ENCODE measurements around the gene FAM20A. TPM values are rescaled to one million over a fixed set of nuclear protein-coding genes. Genes with fewer than 3 reads are reported as not detected.

FAM20A gene
- total and polyA plus RNA-seq, 9 of the 15 experiments (the other 6 are each of a cell fraction or from before 2014, with no cell fraction given): 0.07 TPM; not detected in 8

DNA sequence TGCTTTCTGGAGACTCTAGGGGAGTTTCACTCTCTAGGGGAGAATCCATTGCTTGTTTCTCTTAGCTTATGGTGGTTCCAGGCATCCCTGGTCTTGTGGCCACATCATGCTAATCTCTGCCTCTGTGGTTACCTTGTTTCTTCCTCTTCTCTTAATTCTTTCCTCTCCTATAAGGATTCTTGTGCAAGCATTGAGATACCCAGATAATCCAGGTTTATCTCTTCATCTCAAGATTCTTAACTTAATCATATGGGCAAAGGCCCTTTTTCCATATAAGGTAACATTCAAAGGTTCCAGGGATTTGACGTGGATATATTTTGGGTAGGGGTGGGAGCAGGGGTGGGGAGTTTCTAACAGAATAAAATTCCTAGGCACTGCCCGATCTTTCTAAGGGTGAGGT is 32.6 kb downstream of the FAM20A start:
- no TSS peak for BruUV-seq (replicated peaks)
- Histone ChIP-seq H3K9ac (ENCODE audit: insufficient read depth in 1 of 2, low read depth in 2 of 2, low read length in 2 of 2) (no peak overlapping the region), H3K36me3 (ENCODE audit: control insufficient read depth, insufficient read depth, low read length) (no peaks in the 10 kb centered on the region), H3K4me3 (no peak overlapping the region), H2AFZ (ENCODE audit: low read depth, low read length) (no peak overlapping the region), H3K27ac (ENCODE audit: extremely low read depth, low read depth, low read length) (no peak overlapping the region), H3K79me2 (ENCODE audit: control insufficient read depth, insufficient read depth, low read length) (no peaks in the 10 kb centered on the region), H4K20me1 (replicated peaks; ENCODE audit: control insufficient read depth, insufficient read depth, low read length) (no peaks in the 10 kb centered on the region), H3K9me1 (ENCODE audit: control insufficient read depth, insufficient read depth, low read length) (no peaks in the 10 kb centered on the region), H3K27me3 (ENCODE audit: control insufficient read depth in 2 of 2, insufficient read depth in 2 of 2, low read length in 2 of 2) (peaks cover 2 to 14% of the 10 kb centered on the region in 2 experiments; a peak in 4 of 5 replicates), H3K4me2 (ENCODE audit: insufficient read depth, low read length) (no peak overlapping the region), H3K9me3 (replicated peaks; ENCODE audit: control insufficient read depth, insufficient read depth, low read depth, low read length) (no peaks in the 10 kb centered on the region), H3K4me1 (replicated peaks in 1 of 2; ENCODE audit: control insufficient read depth in 2 of 2, insufficient read depth in 2 of 2, low read length in 2 of 2) (no peaks in the 10 kb centered on the region)
- DNase-seq (ENCODE audit: extremely low read depth in 1 of 4, low spot score in 3 of 4) (no peak), FAIRE-seq (no peak), ATAC-seq (no peak)
- 0% methylated on average over 1 of the region's 2 CpGs for WGBS (ENCODE audit: insufficient coverage, low coverage, missing lambda C conversion rate)
- POLR2A ChIA-PET: interaction anchor here (0.9 to 1.2 kb wide), 2 partner anchors 12 to 22 kb away, joined by 3 to 4 read pairs; no protein-coding TSS in a partner anchor
- in situ Hi-C loops (cut with MboI): no loop called here
- TF ChIP-seq LARP7 (IDR thresholded peaks at IDR 0.05) (no peak), PCBP2 (IDR thresholded peaks at IDR 0.05; ENCODE audit: low read depth, low read length, poor library complexity, severe bottlenecking) (no peak), ZNF655 (CRISPR knock-in tag; IDR thresholded peaks at IDR 0.05) (no peak), ZNF584 (CRISPR knock-in tag; IDR thresholded peaks at IDR 0.05; ENCODE audit: low read depth) (no peak), SNAPC5 (CRISPR knock-in tag; IDR thresholded peaks at IDR 0.05) (no peak), GABPB1 (CRISPR knock-in tag; IDR thresholded peaks at IDR 0.05) (no peak), ESRRA (IDR thresholded peaks at IDR 0.05; ENCODE audit: borderline replicate concordance, low read depth) (no peak), JUNB (CRISPR knock-in tag; conservative IDR thresholded peaks at IDR 0.05) (no peak), DMBX1 (CRISPR knock-in tag; IDR thresholded peaks at IDR 0.05; ENCODE audit: borderline replicate concordance) (no peak), DPF2 (IDR thresholded peaks at IDR 0.05) (no peak), KAT2B (IDR thresholded peaks at IDR 0.05; ENCODE audit: low read depth, low read length) (no peak)
- TF ChIP-seq, protein P1, sequence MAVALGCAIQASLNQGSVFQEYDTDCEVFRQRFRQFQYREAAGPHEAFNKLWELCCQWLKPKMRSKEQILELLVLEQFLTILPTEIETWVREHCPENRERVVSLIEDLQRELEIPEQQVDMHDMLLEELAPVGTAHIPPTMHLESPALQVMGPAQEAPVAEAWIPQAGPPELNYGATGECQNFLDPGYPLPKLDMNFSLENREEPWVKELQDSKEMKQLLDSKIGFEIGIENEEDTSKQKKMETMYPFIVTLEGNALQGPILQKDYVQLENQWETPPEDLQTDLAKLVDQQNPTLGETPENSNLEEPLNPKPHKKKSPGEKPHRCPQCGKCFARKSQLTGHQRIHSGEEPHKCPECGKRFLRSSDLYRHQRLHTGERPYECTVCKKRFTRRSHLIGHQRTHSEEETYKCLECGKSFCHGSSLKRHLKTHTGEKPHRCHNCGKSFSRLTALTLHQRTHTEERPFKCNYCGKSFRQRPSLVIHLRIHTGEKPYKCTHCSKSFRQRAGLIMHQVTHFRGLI (CRISPR knock-in tag; IDR thresholded peaks at IDR 0.05): no peak
- intact Hi-C loops (cut with micrococcal nuclease): no loop called here
- CTCF ChIA-PET (ENCODE audit: low intra/inter-chr PET ratio): no interaction called here

Data from K562 (cell line).